ENCODE results near the gene MICAL1. TPM values are rescaled to one million over a fixed set of nuclear protein-coding genes. Genes with fewer than 3 reads are reported as not detected.

Gene MICAL1
- total RNA-seq, result 26.1 and 28.0 TPM in 2 replicates

- TF ChIP-seq, protein P1, sequence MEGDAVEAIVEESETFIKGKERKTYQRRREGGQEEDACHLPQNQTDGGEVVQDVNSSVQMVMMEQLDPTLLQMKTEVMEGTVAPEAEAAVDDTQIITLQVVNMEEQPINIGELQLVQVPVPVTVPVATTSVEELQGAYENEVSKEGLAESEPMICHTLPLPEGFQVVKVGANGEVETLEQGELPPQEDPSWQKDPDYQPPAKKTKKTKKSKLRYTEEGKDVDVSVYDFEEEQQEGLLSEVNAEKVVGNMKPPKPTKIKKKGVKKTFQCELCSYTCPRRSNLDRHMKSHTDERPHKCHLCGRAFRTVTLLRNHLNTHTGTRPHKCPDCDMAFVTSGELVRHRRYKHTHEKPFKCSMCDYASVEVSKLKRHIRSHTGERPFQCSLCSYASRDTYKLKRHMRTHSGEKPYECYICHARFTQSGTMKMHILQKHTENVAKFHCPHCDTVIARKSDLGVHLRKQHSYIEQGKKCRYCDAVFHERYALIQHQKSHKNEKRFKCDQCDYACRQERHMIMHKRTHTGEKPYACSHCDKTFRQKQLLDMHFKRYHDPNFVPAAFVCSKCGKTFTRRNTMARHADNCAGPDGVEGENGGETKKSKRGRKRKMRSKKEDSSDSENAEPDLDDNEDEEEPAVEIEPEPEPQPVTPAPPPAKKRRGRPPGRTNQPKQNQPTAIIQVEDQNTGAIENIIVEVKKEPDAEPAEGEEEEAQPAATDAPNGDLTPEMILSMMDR (IDR thresholded peaks at IDR 0.05; ENCODE audit: extremely low read depth, low read depth, low read length), result peak; percentile 19
- H3K9me3 ChIP-seq (ENCODE audit: low read depth, low read length), result no peaks in the 10 kb centered on the region
- peaks cover 4% of the 10 kb centered on the region for H3K4me1 ChIP-seq (ENCODE audit: insufficient read depth, low read length)
- peak within 1 kb of the TSS; percentile 92 for H2AFZ ChIP-seq (ENCODE audit: low read length)
- no peaks in the 10 kb centered on the region for H3K27me3 ChIP-seq (ENCODE audit: insufficient read depth, low read length)
- H3K36me3 ChIP-seq (ENCODE audit: insufficient read depth, low read length), result peaks cover 4% of the 10 kb centered on the region
- no peak within 1 kb of the TSS for H3K27ac ChIP-seq (ENCODE audit: low read depth, low read length)
- DNase-seq (ENCODE audit: insufficient read length, low spot score, missing footprints), result peak; percentile 87
- H4K20me1 ChIP-seq (ENCODE audit: insufficient read depth, low read length), result no peaks in the 10 kb centered on the region
- H3K79me2 ChIP-seq (ENCODE audit: insufficient read depth, low read length), result no peaks in the 10 kb centered on the region
- peak within 1 kb of the TSS; percentile 79 for H3K4me3 ChIP-seq (ENCODE audit: insufficient read depth, low read length)
- peak within 1 kb of the TSS; percentile 90 for H3K4me2 ChIP-seq (ENCODE audit: insufficient read depth, low read length)
Observed at GRCh38 chr6:109455437-109456110, at the start of gene MICAL1. Gene MICAL1, minus strand, starts transcription at chr6:109455772. Its CDS starts 1,576 bp downstream, at chr6:109454196.

DNA sequence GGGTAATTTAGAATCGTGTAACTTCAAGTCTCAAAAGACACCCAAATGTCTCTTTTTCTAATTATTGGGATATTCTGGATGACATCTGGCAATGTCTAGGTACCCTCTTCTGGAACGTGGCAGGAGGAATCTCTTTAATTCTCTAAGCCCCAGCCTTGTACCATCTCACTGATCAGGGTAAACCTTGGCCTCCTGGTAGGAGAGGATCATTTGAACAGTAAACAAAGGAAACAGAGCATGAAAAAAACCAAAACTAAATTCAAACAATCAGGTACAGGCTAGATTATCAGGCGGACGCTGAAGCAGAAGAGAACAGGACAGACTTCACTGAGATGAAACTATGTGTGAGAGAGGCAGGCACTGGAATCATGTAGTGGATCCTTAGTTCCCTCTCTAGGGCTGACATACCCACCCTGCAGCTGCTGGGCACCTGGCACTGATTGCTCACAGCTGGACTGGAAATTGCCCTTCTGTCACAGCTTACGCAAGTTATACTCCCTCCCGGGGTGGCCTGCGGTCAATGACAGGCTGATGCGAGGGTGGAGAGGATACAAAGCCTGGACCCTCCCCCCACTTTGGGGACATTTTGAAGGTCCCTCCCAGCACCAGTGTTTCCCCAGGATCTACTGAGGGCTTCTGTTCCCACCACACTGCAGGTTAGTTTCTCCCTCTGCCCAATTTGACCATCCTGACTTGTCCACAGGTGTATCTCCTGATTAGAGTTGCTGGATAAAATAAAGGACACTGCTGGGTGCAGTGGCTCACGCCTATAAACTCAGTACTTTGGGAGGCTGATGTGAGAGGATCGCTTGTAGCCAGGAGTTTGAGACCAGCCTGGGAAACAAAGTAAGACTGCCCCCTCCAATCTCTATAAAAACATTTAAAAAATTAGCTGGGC lies 48.0 kb upstream of the MICAL1 start:
- TF ChIP-seq, protein P1 (IDR thresholded peaks at IDR 0.05; ENCODE audit: extremely low read depth, low read depth, low read length), result no peak
- Histone ChIP-seq H3K4me1 (ENCODE audit: insufficient read depth, low read length) (no peaks in the 10 kb centered on the region), H3K36me3 (ENCODE audit: insufficient read depth, low read length) (no peaks in the 10 kb centered on the region), H3K9me3 (ENCODE audit: low read depth, low read length) (no peaks in the 10 kb centered on the region), H3K27ac (ENCODE audit: low read depth, low read length) (no peak overlapping the region), H3K79me2 (ENCODE audit: insufficient read depth, low read length) (no peaks in the 10 kb centered on the region), H3K4me3 (ENCODE audit: insufficient read depth, low read length) (no peak overlapping the region), H2AFZ (ENCODE audit: low read length) (no peak overlapping the region), H3K4me2 (ENCODE audit: insufficient read depth, low read length) (no peak overlapping the region), H3K27me3 (ENCODE audit: insufficient read depth, low read length) (peaks cover 3% of the 10 kb centered on the region), H4K20me1 (ENCODE audit: insufficient read depth, low read length) (no peaks in the 10 kb centered on the region)
- no peak for DNase-seq (ENCODE audit: insufficient read length, low spot score, missing footprints)

DNA sequence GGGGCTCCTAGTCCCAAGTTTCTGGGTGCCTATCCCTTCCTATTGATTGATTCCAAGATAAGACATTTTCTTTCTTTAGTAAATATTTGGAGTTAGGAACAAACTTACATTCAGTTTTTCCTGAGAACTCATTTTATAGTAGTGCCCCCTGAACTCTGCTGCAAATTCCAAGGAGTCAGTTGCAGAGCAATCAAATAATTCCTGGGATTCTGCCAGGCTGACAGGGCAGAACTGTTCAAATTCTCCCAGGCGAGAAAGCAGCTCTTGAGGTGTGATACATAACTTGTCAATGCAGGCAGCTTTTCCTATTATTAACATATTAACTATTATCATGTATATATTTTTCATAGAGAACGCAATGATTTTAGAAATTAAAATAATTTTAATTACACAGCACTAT lies 43.4 kb upstream of the MICAL1 start:
- TF ChIP-seq, protein P1 (IDR thresholded peaks at IDR 0.05; ENCODE audit: extremely low read depth, low read depth, low read length), result no peak
- DNase-seq (ENCODE audit: insufficient read length, low spot score, missing footprints), result no peak
- no peak overlapping the region for H3K4me2 ChIP-seq (ENCODE audit: insufficient read depth, low read length)
- H3K79me2 ChIP-seq (ENCODE audit: insufficient read depth, low read length), result no peaks in the 10 kb centered on the region
- no peaks in the 10 kb centered on the region for H3K9me3 ChIP-seq (ENCODE audit: low read depth, low read length)
- no peaks in the 10 kb centered on the region for H3K36me3 ChIP-seq (ENCODE audit: insufficient read depth, low read length)
- no peaks in the 10 kb centered on the region for H3K4me1 ChIP-seq (ENCODE audit: insufficient read depth, low read length)
- H3K4me3 ChIP-seq (ENCODE audit: insufficient read depth, low read length), result no peak overlapping the region
- peaks cover 9% of the 10 kb centered on the region for H3K27me3 ChIP-seq (ENCODE audit: insufficient read depth, low read length)
- H3K27ac ChIP-seq (ENCODE audit: low read depth, low read length), result no peak overlapping the region
- H2AFZ ChIP-seq (ENCODE audit: low read length), result no peak overlapping the region
- H4K20me1 ChIP-seq (ENCODE audit: insufficient read depth, low read length), result no peaks in the 10 kb centered on the region

- H3K27ac ChIP-seq (ENCODE audit: low read depth, low read length), result no peak overlapping the region
- no peak overlapping the region for H3K4me3 ChIP-seq (ENCODE audit: insufficient read depth, low read length)
- no peaks in the 10 kb centered on the region for H3K9me3 ChIP-seq (ENCODE audit: low read depth, low read length)
- no peaks in the 10 kb centered on the region for H3K4me1 ChIP-seq (ENCODE audit: insufficient read depth, low read length)
- no peaks in the 10 kb centered on the region for H3K36me3 ChIP-seq (ENCODE audit: insufficient read depth, low read length)
- no peak overlapping the region for H2AFZ ChIP-seq (ENCODE audit: low read length)
- H4K20me1 ChIP-seq (ENCODE audit: insufficient read depth, low read length), result no peaks in the 10 kb centered on the region
- H3K4me2 ChIP-seq (ENCODE audit: insufficient read depth, low read length), result no peak overlapping the region
- TF ChIP-seq, protein P1 (IDR thresholded peaks at IDR 0.05; ENCODE audit: extremely low read depth, low read depth, low read length), result no peak
- H3K79me2 ChIP-seq (ENCODE audit: insufficient read depth, low read length), result no peaks in the 10 kb centered on the region
- no peak for DNase-seq (ENCODE audit: insufficient read length, low spot score, missing footprints)
- peaks cover 11% of the 10 kb centered on the region for H3K27me3 ChIP-seq (ENCODE audit: insufficient read depth, low read length)
Observed at GRCh38 chr6:109498052-109498451, 42.5 kb upstream of the MICAL1 start.

Data from osteoblast (primary cell).